Keratinocyte (primary cell): ENCODE results near the gene STARD8.

Source experiments
- CTCF ChIP-seq, 3 experiments: IDR thresholded peaks in 1 of 3; conservative IDR thresholded peaks in 1 of 3; optimal IDR thresholded peaks in 1 of 3; 2 replicates in 2 of 3; 3 replicates in 1 of 3; pipeline versions ENCODE3 to v1.5.1; 2011; ENCODE audit warnings: low read length in 3 of 3, mild to moderate bottlenecking in 3 of 3, moderate library complexity in 2 of 3, control low read depth in 1 of 3, inconsistent platforms in 1 of 3; ENCODE audit not compliant: insufficient read depth in 2 of 3; ENCODE audit errors: extremely low read depth in 1 of 3
- EZH2 ChIP-seq: IDR thresholded peaks from one replicate; pipeline ENCODE4 v1.6.1; 2012; ENCODE audit warnings: inconsistent platforms, mild to moderate bottlenecking, low read length, moderate library complexity

DNA sequence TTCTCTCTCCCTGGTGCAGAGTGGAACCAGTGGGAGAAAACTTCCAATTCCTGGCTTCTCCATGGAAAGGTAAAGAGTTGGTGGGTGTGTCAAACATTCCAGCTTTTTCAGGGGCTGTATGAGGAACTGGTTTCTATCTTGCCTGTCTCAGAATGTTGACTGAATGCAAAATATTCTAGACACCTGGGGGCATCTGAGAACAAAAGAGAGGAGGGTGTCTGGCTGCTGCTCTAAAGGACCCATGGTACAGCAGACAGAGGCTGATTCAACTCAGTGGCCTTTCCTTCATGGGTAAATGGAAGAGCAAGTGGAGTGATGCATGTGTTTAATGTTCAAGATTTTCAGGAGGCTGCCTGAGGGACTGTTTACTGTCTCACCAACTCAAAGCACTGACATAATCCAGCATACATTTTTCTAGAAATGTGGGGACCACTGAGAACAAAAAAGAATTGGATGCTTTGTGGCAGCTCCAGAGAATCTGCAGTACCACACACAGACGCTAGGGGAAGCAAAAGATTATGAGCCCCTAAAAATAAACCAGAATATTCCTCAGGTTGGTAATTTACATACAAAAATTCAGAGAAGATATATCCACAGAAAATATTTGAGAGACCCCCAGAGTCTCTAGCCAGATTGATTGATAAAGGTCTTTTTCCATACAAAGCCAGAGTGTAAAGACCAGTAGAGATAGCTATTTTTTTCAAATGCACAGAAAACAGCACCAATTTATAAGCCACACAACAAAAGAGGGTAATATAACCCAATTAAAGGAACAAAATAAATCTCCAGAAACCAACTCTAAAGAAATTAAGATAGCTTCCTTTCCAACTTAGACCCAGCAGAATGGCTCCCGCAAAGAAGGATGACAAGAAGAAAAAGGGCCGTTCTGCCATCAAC is 48.0 kb upstream of the STARD8 start:
- peak in 2 of 3 experiments; percentile 47 to 65 for TF ChIP-seq CTCF (optimal IDR thresholded peaks at IDR 0.05 in 1 of 3, IDR thresholded peaks at IDR 0.05 in 1 of 3, conservative IDR thresholded peaks at IDR 0.05 in 1 of 3; ENCODE audit: extremely low read depth in 1 of 3, insufficient read depth in 2 of 3, low read length in 3 of 3)
- no peak for TF ChIP-seq EZH2
